GM10248 (cell line): Measurements from ENCODE around the gene CUX1.

Source experiments
- CTCF ChIA-PET: fragments of 300-600 bp; sonication (Branson Sonifier 250); formaldehyde crosslinking; extraction: SDS; loops from one replicate; lab custom pipeline; 2021; ENCODE audit warnings: antibody characterized with exemption; lab: Yijun Ruan, JAX
- POLR2A ChIA-PET: fragments of 350-650 bp; sonication (Branson Sonifier 250); formaldehyde crosslinking; extraction: SDS; loops from one replicate; lab custom pipeline; 2020; ENCODE audit warnings: antibody characterized with exemption; lab: Yijun Ruan, JAX
- DNase-seq: peaks from one replicate; pipeline ENCODE4 v3.0.0; 2012; ENCODE audit errors: extremely low spot score
- CTCF ChIP-seq: IDR thresholded peaks from 2 replicates; pipeline ENCODE4 v1.5.1; 2012; ENCODE audit warnings: mild to moderate bottlenecking, low read depth; ENCODE audit errors: extremely low read depth, missing control alignments, control extremely low read depth

The CUX1 gene

GRCh38 chr7:101953248-101953819, 135.9 kb downstream of the CUX1 start:
- DNase-seq = peak; percentile 79
- POLR2A ChIA-PET = interaction anchor here (1.1 kb wide), 1 partner anchor 74 kb away, joined by 3 read pairs; no protein-coding TSS in a partner anchor
- TF ChIP-seq CTCF = no peak
- CTCF ChIA-PET = interaction anchor here (1.0 to 1.5 kb wide), 5 partner anchors 8 to 20 kb away, joined by 3 to 5 read pairs (median 3); no protein-coding TSS in a partner anchor

- DNase-seq = no peak
- TF ChIP-seq CTCF = no peak
- POLR2A ChIA-PET = no interaction called here
- CTCF ChIA-PET = interaction anchor here (0.8 to 1.3 kb wide), 4 partner anchors 10 to 18 kb away, joined by 3 to 4 read pairs (median 4); no protein-coding TSS in a partner anchor
Observed at GRCh38 chr7:101954499-101954898, 137.1 kb downstream of the CUX1 start.

- no peak for TF ChIP-seq CTCF
- ChIA-PET CTCF (no interaction called here), POLR2A (no interaction called here)
- no peak for DNase-seq
Observed at GRCh38 chr7:101956130-101956529, 138.7 kb downstream of the CUX1 start.

- ChIA-PET POLR2A (interaction anchor here (0.6 kb wide), 1 partner anchor 124 kb away, joined by 5 read pairs; no protein-coding TSS in a partner anchor), CTCF (interaction anchor here (1.4 kb wide), 1 partner anchor 12 kb away, joined by 4 read pairs; no protein-coding TSS in a partner anchor)
- DNase-seq = peak; percentile 44
- TF ChIP-seq CTCF = no peak
Observed at GRCh38 chr7:101957744-101958525, 140.5 kb downstream of the CUX1 start.

- ChIA-PET CTCF (no interaction called here), POLR2A (no interaction called here)
Observed at GRCh38 chr7:101959342-101959741, 141.9 kb downstream of the CUX1 start.

More at GRCh38 chr7:101959342-101959741, 141.9 kb downstream of the CUX1 start:
- no peak for TF ChIP-seq CTCF
- DNase-seq = no peak
